WERI-Rb-1 (cell line): ENCODE data around the gene PCSK6.

ENCODE experiments used
- DNase-seq: peaks from one replicate; pipeline ENCODE4 v3.0.0-alpha.2; 2020
- H3K27ac ChIP-seq: fragments of 250-450 bp; sonication (Bioruptor Pico); 2 replicates; pipeline ENCODE4 v1.5.1; 2020; ENCODE audit warnings: mild to moderate bottlenecking, moderate library complexity
- H3K27me3 ChIP-seq: fragments of 250-450 bp; sonication (Bioruptor Pico); 2 replicates; pipeline ENCODE4 v1.5.1; 2021; ENCODE audit warnings: mild to moderate bottlenecking, low read depth, moderate library complexity; ENCODE audit not compliant: insufficient read depth, severe bottlenecking
- H3K36me3 ChIP-seq: fragments of 250-450 bp; sonication (Bioruptor Pico); 2 replicates; pipeline ENCODE4 v1.5.1; 2020; ENCODE audit warnings: mild to moderate bottlenecking, moderate library complexity
- H3K4me3 ChIP-seq: 2 replicates; pipeline ENCODE4 v1.5.1; 2011; ENCODE audit warnings: low read depth, mild to moderate bottlenecking, control low read depth, low read length
- H3K9me3 ChIP-seq: fragments of 250-450 bp; sonication (Bioruptor Pico); 2 replicates; pipeline ENCODE4 v1.5.1; 2021; ENCODE audit warnings: mild to moderate bottlenecking, moderate library complexity; ENCODE audit not compliant: severe bottlenecking
- CTCF ChIP-seq: IDR thresholded peaks from 2 replicates; pipeline ENCODE4 v1.5.1; 2011; ENCODE audit warnings: low read depth, mild to moderate bottlenecking, control low read depth, inconsistent platforms, low read length

The PCSK6 gene

GRCh38 chr15:101258238-101259144 lies 231.0 kb downstream of the PCSK6 start:
- peak; percentile 66; the same call in 1 of the 2 replicates for TF ChIP-seq CTCF
- no peaks in the 10 kb centered on the region for H3K27me3 ChIP-seq
- DNase-seq, result peak; percentile 48
- no peak overlapping the region for H3K4me3 ChIP-seq
- H3K9me3 ChIP-seq, result no peaks in the 10 kb centered on the region
- no peak overlapping the region for H3K27ac ChIP-seq
- no peaks in the 10 kb centered on the region for H3K36me3 ChIP-seq

GRCh38 chr15:101256757-101257156 lies 232.8 kb downstream of the PCSK6 start:
- no peaks in the 10 kb centered on the region for H3K27me3 ChIP-seq
- DNase-seq, result no peak
- TF ChIP-seq CTCF, result peak; percentile 45; the same call in 1 of the 2 replicates
- no peak overlapping the region for H3K4me3 ChIP-seq
- no peak overlapping the region for H3K27ac ChIP-seq
- H3K9me3 ChIP-seq, result no peaks in the 10 kb centered on the region
- no peaks in the 10 kb centered on the region for H3K36me3 ChIP-seq

DNA sequence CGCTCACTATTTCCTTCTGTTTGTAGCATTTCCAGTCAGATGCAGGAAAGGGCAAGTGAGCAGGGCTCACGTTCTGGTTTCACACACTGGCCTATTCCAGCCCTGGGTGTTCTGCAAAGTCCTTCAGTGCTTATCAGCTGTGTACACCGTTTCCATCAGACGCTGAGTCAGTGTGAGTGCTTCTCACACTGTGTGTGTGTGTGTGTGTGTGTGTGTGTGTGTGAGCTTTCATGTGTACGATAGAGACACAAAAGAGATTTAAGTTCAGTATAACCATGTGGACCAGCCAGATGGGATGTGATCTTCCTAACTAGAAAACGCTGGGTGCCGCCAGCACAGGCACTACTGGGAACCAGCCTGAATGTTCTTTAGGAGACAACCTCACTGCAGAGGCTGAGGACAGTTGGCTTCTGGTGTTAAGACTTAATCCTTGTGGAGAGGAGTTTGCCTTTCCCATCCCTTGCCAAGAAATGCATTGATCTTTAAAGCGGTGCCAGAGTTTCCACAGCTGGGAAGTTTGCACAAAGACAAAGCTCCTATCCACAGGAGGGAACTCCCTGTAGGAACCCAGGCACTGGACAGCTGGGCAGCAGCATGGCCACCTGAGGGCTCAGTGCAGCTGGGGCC lies 233.8 kb downstream of the PCSK6 start:
- peak; percentile 17 for DNase-seq
- TF ChIP-seq CTCF, result no peak
- no peaks in the 10 kb centered on the region for H3K27me3 ChIP-seq
- H3K36me3 ChIP-seq, result no peaks in the 10 kb centered on the region
- H3K9me3 ChIP-seq, result no peaks in the 10 kb centered on the region
- no peak overlapping the region for H3K27ac ChIP-seq
- H3K4me3 ChIP-seq, result no peak overlapping the region

DNA sequence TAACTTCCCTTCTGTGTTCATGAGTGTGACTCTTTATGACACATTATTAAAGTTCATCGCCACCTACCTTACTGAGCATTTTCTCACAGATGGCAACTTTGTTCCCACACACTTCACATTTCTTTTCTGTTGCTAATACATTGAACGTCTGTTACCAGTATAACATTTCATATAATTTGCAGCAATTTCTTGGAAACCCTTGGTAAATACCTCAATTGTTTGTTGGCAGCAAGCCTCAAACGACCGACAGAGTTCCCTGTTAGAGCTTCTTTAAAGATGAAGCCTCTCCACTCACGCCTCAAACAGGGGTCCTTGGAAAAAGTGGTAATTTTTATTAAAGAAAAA lies 234.5 kb downstream of the PCSK6 start:
- Histone ChIP-seq H3K27me3 (no peaks in the 10 kb centered on the region), H3K9me3 (no peaks in the 10 kb centered on the region), H3K36me3 (no peaks in the 10 kb centered on the region), H3K4me3 (no peak overlapping the region), H3K27ac (no peak overlapping the region)
- DNase-seq, result no peak
- TF ChIP-seq CTCF, result no peak

GRCh38 chr15:101254157-101255050 lies 235.1 kb downstream of the PCSK6 start:
- Histone ChIP-seq H3K9me3 (no peaks in the 10 kb centered on the region), H3K27me3 (no peaks in the 10 kb centered on the region), H3K4me3 (no peak overlapping the region), H3K27ac (no peak overlapping the region), H3K36me3 (peaks cover 2% of the 10 kb centered on the region; the same call in 1 of the 2 replicates)
- DNase-seq, result no peak
- TF ChIP-seq CTCF, result no peak
